Muscle of leg (tissue), 11 donors: ENCODE results near the gene ACER3. TPM values are rescaled to one million over a fixed set of nuclear protein-coding genes. Genes with fewer than 3 reads are reported as not detected.
"Not testable (repeated sequence)": the region's sequence is repeated elsewhere in the genome, so short reads cannot be mapped to it uniquely, and the experiment has no call there.

Source experiments
- DNase-seq: peaks from one replicate; pipeline ENCODE4 v3.0.0; 2013
- H3K27ac ChIP-seq: one replicate; pipeline ENCODE4 v1.5.1; 2013; ENCODE audit warnings: mild to moderate bottlenecking, low read length, control low read depth
- H3K27me3 ChIP-seq: one replicate; pipeline ENCODE4 v1.6.1; 2013; ENCODE audit warnings: low read length; ENCODE audit not compliant: control insufficient read depth, insufficient read depth
- H3K36me3 ChIP-seq: one replicate; pipeline ENCODE4 v1.6.1; 2013; ENCODE audit warnings: low read length; ENCODE audit not compliant: control insufficient read depth, insufficient read depth
- H3K4me1 ChIP-seq: one replicate; pipeline ENCODE4 v1.6.1; 2013; ENCODE audit warnings: low read length; ENCODE audit not compliant: control insufficient read depth, insufficient read depth
- H3K4me3 ChIP-seq: one replicate; pipeline ENCODE4 v1.5.1; 2013; ENCODE audit warnings: low read length, control low read depth
- H3K9me3 ChIP-seq: replicated peaks from 2 replicates; pipeline ENCODE4 v1.6.1; 2013; ENCODE audit warnings: low read depth, low read length; ENCODE audit not compliant: control insufficient read depth
- WGBS: methylation state at CpG from one replicate; pipeline ENCODE4 v1.1.5; 2013; ENCODE audit warnings: missing lambda C conversion rate; ENCODE audit not compliant: insufficient coverage; 5-methylcytosine and 5-hydroxymethylcytosine counted together
- polyA plus RNA-seq, 8 donors: library from polyadenylated mRNA; unstranded; fragments of 120-200 nt; gene quantifications; one replicate each; pipeline versions ENCODE4 v1.2.1 to v1.2.3, GENCODE V29; 2013; ENCODE audit warnings: inconsistent platforms in 1 of 8, low replicate concordance in 1 of 8; ENCODE audit not compliant: insufficient read length in 8 of 8, insufficient read depth in 1 of 8
- total RNA-seq: library from RNA; stranded (reverse); fragments of 120-200 nt; gene quantifications from one replicate; pipeline ENCODE4 v1.2.4, GENCODE V29; 2013

ACER3 gene
- total and polyA plus RNA-seq, 9 donors = 4.5 to 10.3 (median 5.9) TPM

GRCh38 chr11:76891285-76891684 is 30.6 kb downstream of the ACER3 start:
- H3K27ac ChIP-seq = no peak overlapping the region
- no peaks in the 10 kb centered on the region for H3K4me1 ChIP-seq
- no peaks in the 10 kb centered on the region for H3K36me3 ChIP-seq
- no peaks in the 10 kb centered on the region for H3K9me3 ChIP-seq
- DNase-seq = no peak
- H3K4me3 ChIP-seq = no peak overlapping the region
- H3K27me3 ChIP-seq = no peaks in the 10 kb centered on the region

GRCh38 chr11:76891793-76892192 is 31.1 kb downstream of the ACER3 start:
- H3K27me3 ChIP-seq = no peaks in the 10 kb centered on the region
- no peak for DNase-seq
- H3K4me3 ChIP-seq = no peak overlapping the region
- no peak overlapping the region for H3K27ac ChIP-seq
- H3K36me3 ChIP-seq = no peaks in the 10 kb centered on the region
- WGBS = no CpG with 5 or more reads among the region's 2 CpGs
- no peaks in the 10 kb centered on the region for H3K9me3 ChIP-seq
- H3K4me1 ChIP-seq = no peaks in the 10 kb centered on the region

GRCh38 chr11:76892306-76892705 is 31.6 kb downstream of the ACER3 start:
- no CpG with 5 or more reads among the region's 1 CpG for WGBS
- Histone ChIP-seq H3K4me3 (no peak overlapping the region), H3K4me1 (no peaks in the 10 kb centered on the region), H3K9me3 (no peaks in the 10 kb centered on the region), H3K27ac (no peak overlapping the region), H3K36me3 (no peaks in the 10 kb centered on the region), H3K27me3 (no peaks in the 10 kb centered on the region)
- no peak for DNase-seq

- H3K27me3 ChIP-seq = no peaks in the 10 kb centered on the region
- no peak for DNase-seq
- no peaks in the 10 kb centered on the region for H3K4me1 ChIP-seq
- no peaks in the 10 kb centered on the region for H3K36me3 ChIP-seq
- no CpG with 5 or more reads among the region's 2 CpGs for WGBS
- no peak overlapping the region for H3K27ac ChIP-seq
- H3K4me3 ChIP-seq = no peak overlapping the region
- H3K9me3 ChIP-seq = no peaks in the 10 kb centered on the region
These were observed 36.5 kb downstream of the ACER3 start for GRCh38 chr11:76897233-76897632.

- Histone ChIP-seq H3K4me1 (no peaks in the 10 kb centered on the region), H3K4me3 (no peak overlapping the region), H3K27me3 (no peaks in the 10 kb centered on the region), H3K36me3 (no peaks in the 10 kb centered on the region), H3K27ac (no peak overlapping the region), H3K9me3 (no peaks in the 10 kb centered on the region)
- 100% methylated on average over 1 of the region's 3 CpGs for WGBS
- DNase-seq = no peak
These were observed 40.4 kb downstream of the ACER3 start for GRCh38 chr11:76901144-76901543.

GRCh38 chr11:76901622-76902021 is 40.9 kb downstream of the ACER3 start:
- not testable (repeated sequence) for H3K27ac ChIP-seq, H3K4me3 ChIP-seq, DNase-seq, H3K27me3 ChIP-seq, H3K9me3 ChIP-seq, H3K4me1 ChIP-seq, H3K36me3 ChIP-seq
- no CpG with 5 or more reads among the region's 6 CpGs for WGBS

- peaks cover 2% of the 10 kb centered on the region for H3K9me3 ChIP-seq
- 100% methylated on average over 1 of the region's 5 CpGs for WGBS
- no peak for DNase-seq
- H3K36me3 ChIP-seq = no peaks in the 10 kb centered on the region
- no peaks in the 10 kb centered on the region for H3K27me3 ChIP-seq
- no peak overlapping the region for H3K4me3 ChIP-seq
- no peaks in the 10 kb centered on the region for H3K4me1 ChIP-seq
- no peak overlapping the region for H3K27ac ChIP-seq
These were observed 41.6 kb downstream of the ACER3 start for GRCh38 chr11:76902121-76903014.

GRCh38 chr11:76903325-76903724 is 42.6 kb downstream of the ACER3 start:
- Histone ChIP-seq H3K9me3 (peaks cover 2% of the 10 kb centered on the region), H3K4me3 (no peak overlapping the region), H3K4me1 (no peaks in the 10 kb centered on the region), H3K27ac (no peak overlapping the region), H3K27me3 (no peaks in the 10 kb centered on the region), H3K36me3 (no peaks in the 10 kb centered on the region)
- no CpG with 5 or more reads among the region's 3 CpGs for WGBS
- no peak for DNase-seq

- peaks cover 2% of the 10 kb centered on the region for H3K9me3 ChIP-seq
- no peak overlapping the region for H3K27ac ChIP-seq
- no peaks in the 10 kb centered on the region for H3K36me3 ChIP-seq
- no peak overlapping the region for H3K4me3 ChIP-seq
- DNase-seq = peak; percentile 39
- WGBS = no CpG with 5 or more reads among the region's 9 CpGs
- no peaks in the 10 kb centered on the region for H3K4me1 ChIP-seq
- H3K27me3 ChIP-seq = no peaks in the 10 kb centered on the region
These were observed 50.1 kb downstream of the ACER3 start for GRCh38 chr11:76910620-76911414.

GRCh38 chr11:76911415-76911808 is 50.7 kb downstream of the ACER3 start:
- WGBS = 100% methylated on average over 1 of the region's 1 CpG
- H3K4me3 ChIP-seq = no peak overlapping the region
- no peak overlapping the region for H3K27ac ChIP-seq
- no peaks in the 10 kb centered on the region for H3K4me1 ChIP-seq
- H3K36me3 ChIP-seq = no peaks in the 10 kb centered on the region
- no peaks in the 10 kb centered on the region for H3K27me3 ChIP-seq
- peaks cover under 1% of the 10 kb centered on the region for H3K9me3 ChIP-seq
- DNase-seq = no peak
